GM21515 (cell line): ENCODE measurements around the gene IL2RG.
A peak's percentile ranks its signal among the peaks of the same experiment; 100 is the strongest.

ENCODE experiments used
- ATAC-seq: cut with Tn5 transposase; IDR thresholded peaks from one replicate; pipeline ENCODE4 v1.9.1; 2021; ENCODE audit not compliant: unreplicated experiment

Gene IL2RG

GRCh38 chrX:71111141-71111843 is at the start of gene IL2RG:
Gene IL2RG, minus strand, starts transcription at chrX:71111577. Its CDS starts 38 bp downstream, at chrX:71111539.
- ATAC-seq: peak; percentile 88

- no peak for ATAC-seq
Measured at GRCh38 chrX:71160475-71160874, 49.1 kb upstream of the IL2RG start.

GRCh38 chrX:71159335-71159734 is 48.0 kb upstream of the IL2RG start:
- no peak for ATAC-seq

- ATAC-seq: no peak
Measured at GRCh38 chrX:71158603-71159002, 47.2 kb upstream of the IL2RG start.

- no peak for ATAC-seq
Measured at GRCh38 chrX:71154641-71155040, 43.3 kb upstream of the IL2RG start.

GRCh38 chrX:71154196-71154595 is 42.8 kb upstream of the IL2RG start:
- ATAC-seq: no peak

- no peak for ATAC-seq
Measured at GRCh38 chrX:71151366-71151765, 40.0 kb upstream of the IL2RG start.

- ATAC-seq: no peak
Measured at GRCh38 chrX:71148278-71148663, 36.9 kb upstream of the IL2RG start.

- no peak for ATAC-seq
Measured at GRCh38 chrX:71147496-71148277, 36.3 kb upstream of the IL2RG start.

GRCh38 chrX:71144651-71145050 is 33.3 kb upstream of the IL2RG start, which contains the start of gene NLGN3:
Gene NLGN3, plus strand, starts transcription at chrX:71144841. Its CDS starts 2,909 bp downstream, at chrX:71147750.
- ATAC-seq: no peak

- no peak for ATAC-seq
Measured at GRCh38 chrX:71143508-71143907, 32.1 kb upstream of the IL2RG start.

- ATAC-seq: no peak
Measured at GRCh38 chrX:71140440-71140839, 29.1 kb upstream of the IL2RG start.

GRCh38 chrX:71131510-71131909 is 20.1 kb upstream of the IL2RG start:
- no peak for ATAC-seq

- no peak for ATAC-seq
Measured at GRCh38 chrX:71128915-71129765, 17.8 kb upstream of the IL2RG start.

- no peak for ATAC-seq
Measured at GRCh38 chrX:71128166-71128833, 16.9 kb upstream of the IL2RG start.

- no peak for ATAC-seq
Measured at GRCh38 chrX:71118985-71119535, 7.7 kb upstream of the IL2RG start.

GRCh38 chrX:71118032-71118984 is 6.9 kb upstream of the IL2RG start, which contains the start of gene MED12:
Gene MED12, plus strand, starts transcription at chrX:71118596. Its CDS starts 159 bp downstream, at chrX:71118755.
- peak; percentile 93 for ATAC-seq

GRCh38 chrX:71117358-71117757 is 6.0 kb upstream of the IL2RG start:
- ATAC-seq: no peak

- peak; percentile 6 for ATAC-seq
Measured at GRCh38 chrX:71111921-71112431, 599 bp upstream of the IL2RG start.
